ENCODE measurements around the gene MAPK1IP1L.
"Not testable (repeated sequence)": the region's sequence is repeated elsewhere in the genome, so short reads cannot be mapped to it uniquely, and the experiment has no call there.

The MAPK1IP1L gene

DNA sequence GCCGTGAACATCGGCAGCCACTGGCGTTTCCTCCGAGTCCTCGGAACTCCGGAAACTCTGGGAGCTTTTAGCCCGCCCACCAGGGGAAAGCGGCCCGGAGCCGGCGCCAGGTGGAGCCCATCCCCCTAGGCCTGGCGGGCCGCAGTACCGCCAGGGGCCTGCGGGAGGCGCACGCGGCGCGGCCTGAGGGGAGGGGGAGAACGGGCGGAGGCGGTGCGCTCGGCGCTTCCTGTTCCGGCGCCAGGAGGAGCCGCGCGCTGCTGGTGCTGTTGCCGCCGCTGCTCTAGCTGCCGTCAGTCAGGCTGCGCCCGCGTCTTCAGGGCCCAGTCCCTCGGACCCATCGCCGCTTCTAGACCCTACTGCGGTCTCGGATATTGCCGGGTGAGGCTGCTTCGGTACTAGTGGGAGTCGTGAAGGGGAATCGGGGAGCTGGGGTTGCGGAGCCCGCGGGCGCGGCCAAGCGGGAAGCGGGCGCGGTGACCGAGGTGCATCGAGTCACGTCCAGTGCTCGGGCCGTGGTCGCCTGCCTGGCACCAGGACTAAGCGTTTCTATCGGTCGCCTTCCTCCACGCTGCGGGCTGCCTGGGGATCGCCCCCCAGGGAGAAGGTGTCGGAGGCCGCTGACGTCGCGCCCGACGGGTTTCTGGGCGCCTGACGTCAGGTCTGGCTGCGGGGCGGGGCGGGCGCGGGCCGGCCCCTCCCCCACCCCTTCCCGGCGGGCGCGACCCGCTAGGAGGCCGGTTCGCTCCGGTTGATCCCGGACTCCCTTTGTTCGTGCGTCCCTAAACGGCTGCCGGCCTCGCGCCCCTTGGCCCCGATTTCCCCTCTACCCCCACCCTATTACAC lies at the start of gene MAPK1IP1L:
MAPK1IP1L (plus strand) TSS at position 225 of the 846 bp plus-strand sequence. CDS start 10,037 bp downstream, outside the sequence.
- peak; percentile 72 to 77 for DNase-seq (ENCODE audit: low read depth in 2 of 2)

DNA sequence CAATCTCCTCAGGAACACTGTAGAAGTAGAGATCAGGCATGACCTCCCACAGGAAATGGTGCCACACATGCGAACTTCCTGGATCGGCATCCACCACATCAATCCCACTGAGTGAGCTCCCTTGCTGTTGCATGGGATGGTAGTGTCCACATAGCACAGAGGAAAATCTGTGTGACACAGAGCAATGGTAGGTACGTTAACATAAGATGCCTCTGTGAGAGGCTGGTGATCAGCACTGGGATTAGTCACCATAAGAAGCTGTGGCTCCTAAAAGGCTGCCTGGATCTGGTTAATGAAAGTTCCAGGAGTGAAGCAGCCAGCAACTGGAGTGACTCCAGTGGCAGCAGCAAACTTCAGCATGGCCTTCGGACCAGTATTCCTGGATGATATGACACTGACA lies 46.4 kb upstream of the MAPK1IP1L start:
- no peak for DNase-seq (ENCODE audit: low read depth in 2 of 2)

GRCh38 chr14:55015006-55015405 lies 36.4 kb upstream of the MAPK1IP1L start:
- no peak for DNase-seq (ENCODE audit: low read depth in 2 of 2)

- no peak for DNase-seq (ENCODE audit: low read depth in 2 of 2)
These were observed 31.4 kb upstream of the MAPK1IP1L start for GRCh38 chr14:55019968-55020554.

- DNase-seq (ENCODE audit: low read depth in 2 of 2), result not testable (repeated sequence)
These were observed 27.1 kb upstream of the MAPK1IP1L start for GRCh38 chr14:55024365-55024764.

- no peak for DNase-seq (ENCODE audit: low read depth in 2 of 2)
These were observed 25.5 kb upstream of the MAPK1IP1L start for GRCh38 chr14:55025948-55026347.

DNA sequence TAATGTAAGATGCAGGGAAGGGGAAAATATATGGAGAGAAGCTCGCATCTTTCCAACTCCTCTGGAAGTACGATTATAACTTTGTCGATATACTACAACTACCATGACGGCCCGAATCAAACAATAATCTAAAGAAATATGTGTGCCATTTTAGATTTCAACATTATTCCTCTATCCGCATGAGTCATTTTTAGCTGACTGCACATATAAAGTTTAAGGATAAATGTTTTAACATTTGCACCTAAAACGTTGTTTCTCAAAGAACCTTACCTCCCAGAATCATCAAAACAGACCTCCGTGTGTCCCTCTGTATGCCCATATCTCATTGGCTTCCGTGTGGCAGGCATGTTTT lies 25.0 kb upstream of the MAPK1IP1L start:
- DNase-seq (ENCODE audit: low read depth in 2 of 2), result no peak

GRCh38 chr14:55026793-55027561 lies 24.5 kb upstream of the MAPK1IP1L start, which contains the start of the genes SOCS4 and WDHD1:
SOCS4 (plus strand) TSS chr14:55027236; CDS start chr14:55043042, 15,806 bp downstream.
WDHD1 (minus strand) TSS chr14:55027099; CDS start chr14:55026787, 312 bp downstream.
- peak; percentile 92 to 93 for DNase-seq (ENCODE audit: low read depth in 2 of 2)

DNA sequence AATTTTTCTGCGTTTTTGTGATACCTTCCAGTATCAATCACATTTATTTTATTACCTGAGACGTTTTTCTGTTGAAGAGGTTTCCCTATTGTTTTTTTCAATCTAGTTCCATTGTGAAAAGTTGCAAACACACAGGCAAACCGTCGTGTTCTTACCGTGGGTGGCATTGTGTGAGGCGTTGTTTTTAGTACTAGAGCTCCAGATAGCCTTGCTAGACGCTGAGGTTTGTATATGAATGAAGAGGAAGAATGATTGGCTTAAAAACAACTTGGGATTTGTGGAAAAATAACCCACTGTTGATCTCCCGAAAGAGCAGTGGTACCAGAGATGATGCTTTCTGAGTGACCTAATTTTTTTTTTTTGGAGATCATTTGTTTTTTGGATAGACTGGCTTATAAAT lies 23.4 kb upstream of the MAPK1IP1L start:
- DNase-seq (ENCODE audit: low read depth in 2 of 2), result no peak

- no peak for DNase-seq (ENCODE audit: low read depth in 2 of 2)
These were observed 23.0 kb upstream of the MAPK1IP1L start for GRCh38 chr14:55028476-55028875.

DNA sequence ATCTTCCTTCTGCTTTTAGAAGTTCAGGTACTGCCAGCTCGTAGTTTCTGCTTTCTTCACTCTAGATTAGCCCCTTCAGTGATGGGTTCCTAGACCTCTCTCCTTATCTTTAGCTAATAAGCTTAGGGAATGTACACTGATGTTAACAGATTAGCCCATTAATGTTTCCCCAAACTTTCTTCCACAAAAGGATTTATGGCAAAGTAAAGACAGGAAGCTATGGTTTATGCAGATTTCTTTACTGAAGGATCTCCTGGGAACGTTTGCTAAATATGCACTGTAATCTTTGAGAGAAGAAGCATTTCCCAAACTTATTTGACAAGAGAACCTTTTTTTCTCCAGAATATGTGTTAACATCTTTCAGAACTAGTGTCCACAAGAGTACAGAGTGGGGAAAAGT lies 20.3 kb upstream of the MAPK1IP1L start:
- no peak for DNase-seq (ENCODE audit: low read depth in 2 of 2)

DNA sequence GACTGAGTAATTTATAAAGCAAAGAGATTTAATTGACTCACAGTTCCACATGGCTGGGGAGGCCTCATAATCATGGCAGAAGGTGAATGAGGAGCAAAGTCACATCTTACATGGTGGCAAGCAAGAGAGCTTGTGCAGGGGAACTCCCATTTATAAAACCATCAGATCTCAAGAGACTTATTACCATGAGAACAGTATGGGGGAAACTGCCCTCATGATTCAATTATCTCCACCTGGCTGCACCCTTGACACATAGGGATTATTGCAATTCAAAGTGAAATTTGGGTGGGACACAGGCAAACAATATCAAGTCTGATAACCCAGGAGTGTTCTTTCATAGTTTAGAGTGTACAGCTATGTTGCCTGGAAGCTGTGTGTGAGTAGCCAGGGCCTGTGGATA lies 13.5 kb upstream of the MAPK1IP1L start:
- not testable (repeated sequence) for DNase-seq (ENCODE audit: low read depth in 2 of 2)

- DNase-seq (ENCODE audit: low read depth in 2 of 2), result no peak
These were observed 12.7 kb upstream of the MAPK1IP1L start for GRCh38 chr14:55038708-55039107.

- no peak for DNase-seq (ENCODE audit: low read depth in 2 of 2)
These were observed 7.9 kb upstream of the MAPK1IP1L start for GRCh38 chr14:55043528-55043927.

GRCh38 chr14:55045087-55045486 lies 6.4 kb upstream of the MAPK1IP1L start:
- no peak for DNase-seq (ENCODE audit: low read depth in 2 of 2)

DNA sequence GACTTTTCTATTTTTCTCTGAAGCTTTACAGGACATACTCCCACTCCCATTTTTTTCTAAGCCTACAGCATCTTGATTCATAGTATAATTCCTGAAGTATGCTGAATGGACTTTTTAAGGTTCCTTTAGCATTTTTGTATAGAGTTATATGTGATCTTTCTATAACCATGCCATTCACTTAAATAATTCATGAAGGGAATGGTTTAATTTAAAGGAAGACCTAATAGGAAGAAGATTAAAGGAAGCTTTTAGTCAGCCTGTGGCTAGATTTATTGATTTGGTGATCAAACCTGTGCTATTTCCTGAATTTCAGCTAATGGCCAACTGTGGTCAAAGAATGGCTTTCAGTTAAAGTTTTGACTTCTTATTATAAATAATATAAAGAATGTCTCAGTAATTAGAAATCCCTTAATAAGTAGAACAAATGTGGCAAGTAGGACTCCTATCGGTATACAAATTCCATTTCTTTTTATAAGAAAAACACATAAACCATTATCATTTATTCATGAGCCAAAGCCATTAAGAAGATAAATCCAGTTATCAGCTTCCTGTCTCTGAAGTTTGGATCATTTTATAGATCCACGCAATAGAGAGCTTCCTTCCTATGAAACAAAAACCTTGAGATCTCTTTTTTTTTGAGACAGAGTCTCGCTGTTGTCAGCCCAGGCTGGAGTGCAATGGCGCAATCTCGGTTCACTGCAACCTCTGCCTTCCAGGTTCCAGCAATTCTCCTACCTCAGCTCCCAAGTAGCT lies 4.0 kb upstream of the MAPK1IP1L start:
- DNase-seq (ENCODE audit: low read depth in 2 of 2), result no peak

DNA sequence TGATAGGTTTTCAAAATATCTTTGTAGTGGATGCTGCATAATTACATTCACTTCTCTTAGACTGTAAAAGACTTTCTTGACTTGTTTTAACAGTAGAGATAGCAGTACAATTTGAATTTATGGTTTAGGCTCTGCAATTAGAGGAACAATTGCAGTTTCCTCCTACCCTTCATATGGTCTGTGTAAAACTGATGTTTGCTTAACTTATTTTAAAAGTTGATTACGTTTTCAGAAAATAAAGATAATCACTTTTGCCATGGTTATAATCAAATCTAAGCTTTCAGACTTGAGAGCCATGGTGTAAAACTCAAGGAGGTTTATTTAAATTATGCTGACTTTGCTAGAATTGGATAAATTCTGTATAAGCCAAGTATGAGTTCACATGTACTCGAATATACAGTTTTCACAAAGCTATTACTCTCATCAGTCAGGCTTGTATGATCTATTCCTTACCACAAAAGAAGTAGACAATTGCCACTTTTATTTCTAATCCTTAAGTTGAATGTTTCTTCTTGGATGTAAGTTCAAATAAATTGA lies 2.5 kb upstream of the MAPK1IP1L start:
- DNase-seq (ENCODE audit: low read depth in 2 of 2), result no peak

- DNase-seq (ENCODE audit: low read depth in 2 of 2), result no peak
These were observed 353 bp upstream of the MAPK1IP1L start for GRCh38 chr14:55051165-55051422.

- DNase-seq (ENCODE audit: low read depth in 2 of 2), result no peak
These were observed 953 bp downstream of the MAPK1IP1L start for GRCh38 chr14:55052269-55052930.

- DNase-seq (ENCODE audit: low read depth in 2 of 2), result no peak
These were observed 1.6 kb downstream of the MAPK1IP1L start for GRCh38 chr14:55053018-55053417.

DNA sequence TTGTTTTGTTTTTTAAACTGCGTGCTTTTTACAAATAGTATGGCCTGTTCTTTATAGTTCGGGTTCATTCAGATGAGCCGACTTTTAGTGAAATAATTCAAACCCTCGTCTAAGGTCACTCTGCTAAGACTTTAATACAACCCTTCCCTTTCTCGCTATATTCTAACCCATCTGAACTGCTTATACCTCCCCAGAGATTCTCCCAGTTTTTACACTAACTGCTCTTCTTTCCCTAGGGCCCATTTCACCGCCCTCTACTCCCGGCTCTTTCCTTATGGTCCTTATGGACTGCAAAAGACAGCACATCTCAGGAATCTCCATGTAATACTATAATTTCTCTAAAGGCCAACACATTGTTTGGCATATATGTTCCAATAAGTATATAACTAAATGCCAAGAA lies 2.1 kb downstream of the MAPK1IP1L start:
- DNase-seq (ENCODE audit: low read depth in 2 of 2), result no peak

Data from activated CD8-positive, alpha-beta memory T cell treated with anti-CD3 and anti-CD28 coated beads for 4 hours (primary cell).